H9 (cell line): ENCODE results near the gene ZNF319. TPM values are rescaled to one million over a fixed set of nuclear protein-coding genes. Genes with fewer than 3 reads are reported as not detected.

Experiments used
- DNase-seq: peaks from one replicate; pipeline ENCODE4 v3.0.0-alpha.2; 2017
- H2AFZ ChIP-seq: one replicate; pipeline ENCODE4 v1.6.1; 2013; ENCODE audit warnings: mild to moderate bottlenecking, low read length, control low read depth, moderate library complexity
- H2AK5ac ChIP-seq: 2 replicates; pipeline ENCODE4 v1.6.1; 2013; ENCODE audit warnings: low read length, control low read depth, mixed read lengths; ENCODE audit not compliant: insufficient read length
- H2BK120ac ChIP-seq: one replicate; pipeline ENCODE4 v1.6.1; 2013; ENCODE audit warnings: low read depth, mild to moderate bottlenecking, low read length, control low read depth, inconsistent platforms; ENCODE audit not compliant: poor library complexity, severe bottlenecking
- H2BK12ac ChIP-seq: 2 replicates; pipeline ENCODE4 v1.6.1; 2013; ENCODE audit warnings: low read length, control low read depth, mixed read lengths, low read depth; ENCODE audit not compliant: insufficient read length
- H2BK15ac ChIP-seq: 2 replicates; pipeline ENCODE4 v1.6.1; 2013; ENCODE audit warnings: low read depth, low read length, control low read depth
- H2BK20ac ChIP-seq: one replicate; pipeline ENCODE4 v1.6.1; 2013; ENCODE audit warnings: low read depth, mild to moderate bottlenecking, low read length, control low read depth, inconsistent platforms; ENCODE audit not compliant: poor library complexity, severe bottlenecking
- H2BK5ac ChIP-seq: 2 replicates; pipeline ENCODE4 v1.6.1; 2013; ENCODE audit warnings: low read length, control low read depth, mixed read lengths; ENCODE audit not compliant: insufficient read length
- H3K14ac ChIP-seq: 2 replicates; pipeline ENCODE4 v1.6.1; 2013; ENCODE audit warnings: low read length, control low read depth; ENCODE audit not compliant: insufficient read depth
- H3K18ac ChIP-seq: 2 replicates; pipeline ENCODE4 v1.6.1; 2013; ENCODE audit warnings: low read depth, mild to moderate bottlenecking, mixed read lengths, low read length, control low read depth; ENCODE audit not compliant: insufficient read length
- H3K23ac ChIP-seq: 2 replicates; pipeline ENCODE4 v1.6.1; 2013; ENCODE audit warnings: low read length, control low read depth, mixed read lengths, low read depth; ENCODE audit not compliant: insufficient read length
- H3K23me2 ChIP-seq: 2 replicates; pipeline ENCODE4 v1.6.1; 2013; ENCODE audit warnings: low read depth, mild to moderate bottlenecking, mixed read lengths, low read length, control low read depth; ENCODE audit not compliant: insufficient read length, poor library complexity, severe bottlenecking
- H3K27ac ChIP-seq: 2 replicates; pipeline ENCODE4 v1.5.1; 2013; ENCODE audit warnings: low read length, control low read depth, mixed read lengths, low read depth; ENCODE audit not compliant: insufficient read length
- H3K27me3 ChIP-seq: 2 replicates; pipeline ENCODE4 v1.6.1; 2013; ENCODE audit warnings: low read length, control low read depth, inconsistent platforms; ENCODE audit not compliant: insufficient read depth
- H3K4ac ChIP-seq: 2 replicates; pipeline ENCODE4 v1.6.1; 2013; ENCODE audit warnings: low read depth, mild to moderate bottlenecking, control low read depth, inconsistent platforms, low read length, moderate library complexity
- H3K4me1 ChIP-seq: 2 replicates; pipeline ENCODE4 v1.6.1; 2013; ENCODE audit warnings: low read length, control low read depth, inconsistent platforms; ENCODE audit not compliant: insufficient read depth
- H3K4me2 ChIP-seq: 2 replicates; pipeline ENCODE4 v1.6.1; 2013; ENCODE audit warnings: low read length, control low read depth, mixed read lengths; ENCODE audit not compliant: insufficient read length, insufficient read depth
- H3K56ac ChIP-seq: 2 replicates; pipeline ENCODE4 v1.6.1; 2013; ENCODE audit warnings: low read depth, mild to moderate bottlenecking, mixed read lengths, low read length, control low read depth; ENCODE audit not compliant: insufficient read length
- H3K79me1 ChIP-seq: 2 replicates; pipeline ENCODE4 v1.6.1; 2013; ENCODE audit warnings: low read depth, mild to moderate bottlenecking, moderate library complexity, low read length, control low read depth, inconsistent platforms; ENCODE audit not compliant: insufficient read depth, poor library complexity, severe bottlenecking
- H3K79me2 ChIP-seq: 2 replicates; pipeline ENCODE4 v1.6.1; 2013; ENCODE audit warnings: low read length, control low read depth, inconsistent platforms; ENCODE audit not compliant: insufficient read depth
- H3K9ac ChIP-seq: 2 replicates; pipeline ENCODE4 v1.6.1; 2013; ENCODE audit warnings: low read length, control low read depth, mixed read lengths; ENCODE audit not compliant: insufficient read length; ENCODE audit errors: extremely low read depth
- H3K9me3 ChIP-seq: one replicate; pipeline ENCODE4 v1.6.1; 2013; ENCODE audit warnings: low read depth, low read length, inconsistent platforms; ENCODE audit not compliant: control insufficient read depth
- H3T11ph ChIP-seq: one replicate; pipeline ENCODE4 v1.6.1; 2013; ENCODE audit warnings: mild to moderate bottlenecking, low read length, control low read depth, inconsistent platforms
- H4K20me1 ChIP-seq: one replicate; pipeline ENCODE4 v1.6.1; 2013; ENCODE audit not compliant: control insufficient read depth, insufficient read length, insufficient read depth
- H4K5ac ChIP-seq: 2 replicates; pipeline ENCODE4 v1.6.1; 2013; ENCODE audit warnings: low read depth, mild to moderate bottlenecking, mixed read lengths, low read length, control low read depth; ENCODE audit not compliant: insufficient read length
- H4K8ac ChIP-seq: replicated peaks from 2 replicates; pipeline ENCODE4 v1.6.1; 2013; ENCODE audit warnings: low read length, control low read depth, mixed read lengths, low read depth; ENCODE audit not compliant: insufficient read length
- H4K91ac ChIP-seq: 2 replicates; pipeline ENCODE4 v1.6.1; 2013; ENCODE audit warnings: low read depth, mild to moderate bottlenecking, moderate library complexity, mixed read lengths, low read length, control low read depth; ENCODE audit not compliant: insufficient read length
- H3K27ac Mint-ChIP-seq, 3 experiments: 2 replicates in 2 of 3; 3 replicates in 1 of 3; pipeline ENCODE4 v1.8.0; 2020 to 2021; ENCODE audit warnings: mixed read lengths in 3 of 3, mild to moderate bottlenecking in 1 of 3, moderate library complexity in 1 of 3
- H3K27me3 Mint-ChIP-seq: 2 replicates; pipeline ENCODE4 v1.8.0; 2021; ENCODE audit warnings: low read depth, mild to moderate bottlenecking, moderate library complexity, mixed read lengths
- H3K36me3 Mint-ChIP-seq, 3 experiments: 2 replicates in 2 of 3; 3 replicates in 1 of 3; pipeline ENCODE4 v1.8.0; 2020 to 2021; ENCODE audit warnings: low read depth in 3 of 3, mixed read lengths in 3 of 3; ENCODE audit not compliant: insufficient read depth in 1 of 3
- H3K4me1 Mint-ChIP-seq, 2 experiments: 2 replicates each; pipeline ENCODE4 v1.8.0; 2020; ENCODE audit warnings: mixed read lengths in 2 of 2
- H3K4me3 Mint-ChIP-seq, 2 experiments: 2 replicates in 1 of 2; 3 replicates in 1 of 2; pipeline ENCODE4 v1.8.0; 2020 to 2021; ENCODE audit warnings: mild to moderate bottlenecking in 2 of 2, mixed read lengths in 2 of 2, moderate library complexity in 1 of 2
- H3K9me3 Mint-ChIP-seq, 2 experiments: 2 replicates in 1 of 2; 3 replicates in 1 of 2; pipeline ENCODE4 v1.8.0; 2020; ENCODE audit warnings: mild to moderate bottlenecking in 2 of 2, mixed read lengths in 2 of 2, moderate library complexity in 1 of 2
- WGBS: extraction: QIAGEN DNeasy Blood & Tissue Kit; methylation state at CpG from one replicate; pipeline ENCODE4 v1.1.7; 2013; ENCODE audit warnings: missing lambda C conversion rate, low lambda C conversion rate, mixed read lengths; ENCODE audit not compliant: insufficient read length; ENCODE audit errors: extremely low coverage; 5-methylcytosine and 5-hydroxymethylcytosine counted together
- total RNA-seq: library from RNA; stranded (reverse); gene quantifications from 2 replicates; pipeline ENCODE4 v1.2.1, GENCODE V29; 2021
- TF ChIP-seq, protein P1 (sequence below): fragments of 200-600 bp; sonication (generic); conservative IDR thresholded peaks from 3 replicates; pipeline ENCODE4 v1.8.0; 2021; ENCODE audit warnings: antibody characterized with exemption, mild to moderate bottlenecking

The ZNF319 gene
- total RNA-seq, 1 experiment from 2014 or later, result 5.6 TPM

DNA sequence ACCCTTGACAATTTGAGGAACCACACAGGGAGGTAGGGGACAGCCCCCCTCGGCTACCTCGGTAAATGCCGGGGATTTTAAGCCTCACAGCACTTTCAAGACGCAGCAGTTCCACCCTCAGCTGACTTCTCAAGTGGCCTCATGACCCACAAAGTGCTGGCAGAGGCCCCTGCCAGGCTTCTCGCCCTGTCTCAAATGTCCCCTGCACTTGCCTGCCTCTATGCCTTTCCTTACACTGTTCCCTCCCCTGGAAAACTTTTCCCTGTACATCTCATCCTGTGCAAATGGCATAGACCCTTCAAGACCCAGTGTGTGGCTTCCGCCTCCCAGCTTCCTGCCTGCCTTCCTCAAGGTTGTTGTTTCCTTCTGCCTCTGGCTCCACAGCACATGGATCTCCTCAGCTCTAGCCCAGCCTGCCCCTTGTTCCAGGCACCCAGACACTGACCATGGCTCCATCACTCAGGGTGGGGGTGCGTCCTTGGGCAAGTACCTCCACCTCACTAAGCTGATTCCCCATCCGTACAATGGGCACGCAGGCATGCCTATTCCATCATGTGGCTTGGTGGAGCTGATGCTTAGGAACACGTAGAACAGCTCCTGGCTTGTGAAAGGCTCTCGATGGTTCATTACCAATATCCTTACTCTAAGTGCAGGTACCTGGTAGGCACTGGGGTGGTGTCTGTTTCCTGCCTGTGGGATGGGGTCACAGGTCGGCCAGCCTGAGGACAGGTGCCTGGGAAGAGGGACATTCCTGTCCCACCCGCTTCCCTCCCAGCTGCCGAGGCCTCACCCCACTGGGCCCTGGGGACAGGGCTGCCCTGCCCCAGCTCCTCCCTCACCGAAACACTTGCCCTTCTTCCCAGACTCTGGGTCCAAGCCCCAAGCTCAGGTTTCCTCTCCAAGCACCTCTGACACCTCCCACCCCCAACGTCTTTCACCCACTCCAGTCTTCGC, 49.0 kb upstream of the ZNF319 start:
- Histone ChIP-seq H4K8ac (no peak overlapping the region), H3K27ac (no peak overlapping the region), H3K18ac (no peak overlapping the region), H3K9me3 (no peaks in the 10 kb centered on the region), H4K5ac (no peak overlapping the region), H3K79me1 (no peaks in the 10 kb centered on the region), H3K4ac (no peak overlapping the region), H2AK5ac (no peak overlapping the region), H4K91ac (no peak overlapping the region), H3K23ac (no peak overlapping the region), H2BK12ac (no peak overlapping the region), H3K9ac (no peak overlapping the region), H3K79me2 (no peaks in the 10 kb centered on the region), H3K27me3 (no peaks in the 10 kb centered on the region), H3K4me1 (no peaks in the 10 kb centered on the region; the same call in 1 of the 2 replicates), H4K20me1 (no peaks in the 10 kb centered on the region), H2BK15ac (no peak overlapping the region), H3K14ac (no peak overlapping the region), H2BK20ac (no peak overlapping the region), H3K23me2 (no peaks in the 10 kb centered on the region), H3K56ac (no peak overlapping the region), H3K4me2 (no peak overlapping the region), H2AFZ (no peak overlapping the region), H2BK5ac (no peak overlapping the region), H3T11ph (no peak overlapping the region), H2BK120ac (no peak overlapping the region)
- H3K4me1 Mint-ChIP-seq, result peaks cover 8 to 25% of the 10 kb centered on the region in 2 experiments
- H3K9me3 Mint-ChIP-seq, result peaks cover 6 to 7% of the 10 kb centered on the region in 2 experiments; a peak in 4 of 5 replicates
- DNase-seq, result no peak
- TF ChIP-seq, protein P1, sequence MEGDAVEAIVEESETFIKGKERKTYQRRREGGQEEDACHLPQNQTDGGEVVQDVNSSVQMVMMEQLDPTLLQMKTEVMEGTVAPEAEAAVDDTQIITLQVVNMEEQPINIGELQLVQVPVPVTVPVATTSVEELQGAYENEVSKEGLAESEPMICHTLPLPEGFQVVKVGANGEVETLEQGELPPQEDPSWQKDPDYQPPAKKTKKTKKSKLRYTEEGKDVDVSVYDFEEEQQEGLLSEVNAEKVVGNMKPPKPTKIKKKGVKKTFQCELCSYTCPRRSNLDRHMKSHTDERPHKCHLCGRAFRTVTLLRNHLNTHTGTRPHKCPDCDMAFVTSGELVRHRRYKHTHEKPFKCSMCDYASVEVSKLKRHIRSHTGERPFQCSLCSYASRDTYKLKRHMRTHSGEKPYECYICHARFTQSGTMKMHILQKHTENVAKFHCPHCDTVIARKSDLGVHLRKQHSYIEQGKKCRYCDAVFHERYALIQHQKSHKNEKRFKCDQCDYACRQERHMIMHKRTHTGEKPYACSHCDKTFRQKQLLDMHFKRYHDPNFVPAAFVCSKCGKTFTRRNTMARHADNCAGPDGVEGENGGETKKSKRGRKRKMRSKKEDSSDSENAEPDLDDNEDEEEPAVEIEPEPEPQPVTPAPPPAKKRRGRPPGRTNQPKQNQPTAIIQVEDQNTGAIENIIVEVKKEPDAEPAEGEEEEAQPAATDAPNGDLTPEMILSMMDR, result no peak
- H3K4me3 Mint-ChIP-seq, result no peak overlapping the region
- H3K27me3 Mint-ChIP-seq, result peaks cover 3% of the 10 kb centered on the region; the same call in 1 of the 2 replicates
- peak overlapping the region; percentile 4 to 68 (median 34); a peak in 3 of 7 replicates for H3K27ac Mint-ChIP-seq
- H3K36me3 Mint-ChIP-seq, result peaks cover 0 to 9% (median 0%) of the 10 kb centered on the region in 3 experiments; a peak in 3 of 7 replicates
- no CpG with 5 or more reads among the region's 17 CpGs for WGBS
